ENCODE data around the gene CYP2C19.
"Not testable (repeated sequence)": the region's sequence is repeated elsewhere in the genome, so short reads cannot be mapped to it uniquely, and the experiment has no call there.

CYP2C19 gene

GRCh38 chr10:94762393-94762792, at the start of gene CYP2C19:
Gene CYP2C19 (plus strand): TSS chr10:94762681. CDS start chr10:94762706, 25 bp downstream.
- no peaks in the 10 kb centered on the region for H3K4me1 Mint-ChIP-seq (ENCODE audit: low read depth)
- no peak within 1 kb of the TSS for H3K27ac Mint-ChIP-seq
- H3K36me3 Mint-ChIP-seq (ENCODE audit: low read depth) = no peaks in the 10 kb centered on the region
- intact Hi-C loops (cut with micrococcal nuclease) = no loop called here
- H3K27me3 Mint-ChIP-seq = no peaks in the 10 kb centered on the region
- peaks cover 14% of the 10 kb centered on the region for H3K9me3 Mint-ChIP-seq
- no peak within 1 kb of the TSS for H3K4me3 Mint-ChIP-seq

DNA sequence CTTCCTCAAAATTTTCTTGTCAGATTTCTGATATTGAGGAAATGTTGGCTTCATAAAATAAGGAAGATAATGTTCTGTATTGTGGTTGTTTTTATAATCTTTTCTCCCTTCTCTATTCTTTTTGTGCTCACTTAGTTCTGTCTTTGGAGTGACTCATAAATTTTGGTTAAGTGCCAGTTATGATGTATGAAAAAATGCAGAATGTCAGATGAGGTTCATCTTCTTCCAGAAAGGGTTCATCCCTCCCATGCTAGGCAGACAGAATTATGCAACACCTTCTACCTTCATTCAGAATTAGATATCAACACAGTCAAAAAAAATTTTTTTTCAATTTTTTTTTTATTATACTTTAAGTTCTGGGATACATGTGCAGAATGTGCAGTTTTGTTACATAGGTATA, 36.6 kb upstream of the CYP2C19 start:
- H3K9me3 Mint-ChIP-seq = no peaks in the 10 kb centered on the region
- H3K27me3 Mint-ChIP-seq = no peaks in the 10 kb centered on the region
- H3K4me3 Mint-ChIP-seq = no peak overlapping the region
- H3K4me1 Mint-ChIP-seq (ENCODE audit: low read depth) = no peaks in the 10 kb centered on the region
- intact Hi-C loops (cut with micrococcal nuclease) = no loop called here
- no peak overlapping the region for H3K27ac Mint-ChIP-seq
- no peaks in the 10 kb centered on the region for H3K36me3 Mint-ChIP-seq (ENCODE audit: low read depth)

DNA sequence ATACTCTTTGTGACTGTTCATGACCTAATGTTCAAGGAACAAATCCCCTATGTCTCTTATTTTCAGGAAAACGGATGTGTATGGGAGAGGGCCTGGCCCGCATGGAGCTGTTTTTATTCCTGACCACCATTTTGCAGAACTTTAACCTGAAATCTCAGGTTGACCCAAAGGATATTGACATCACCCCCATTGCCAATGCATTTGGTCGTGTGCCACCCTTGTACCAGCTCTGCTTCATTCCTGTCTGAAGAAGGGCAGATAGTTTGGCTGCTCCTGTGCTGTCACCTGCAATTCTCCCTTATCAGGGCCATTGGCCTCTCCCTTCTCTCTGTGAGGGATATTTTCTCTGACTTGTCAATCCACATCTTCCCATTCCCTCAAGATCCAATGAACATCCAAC, 27.3 kb upstream of the CYP2C19 start:
- H3K36me3 Mint-ChIP-seq (ENCODE audit: low read depth) = no peaks in the 10 kb centered on the region
- peaks cover under 1% of the 10 kb centered on the region for H3K9me3 Mint-ChIP-seq
- H3K4me3 Mint-ChIP-seq = no peak overlapping the region
- H3K27ac Mint-ChIP-seq = no peak overlapping the region
- no peaks in the 10 kb centered on the region for H3K27me3 Mint-ChIP-seq
- no peaks in the 10 kb centered on the region for H3K4me1 Mint-ChIP-seq (ENCODE audit: low read depth)
- intact Hi-C loops (cut with micrococcal nuclease) = no loop called here

DNA sequence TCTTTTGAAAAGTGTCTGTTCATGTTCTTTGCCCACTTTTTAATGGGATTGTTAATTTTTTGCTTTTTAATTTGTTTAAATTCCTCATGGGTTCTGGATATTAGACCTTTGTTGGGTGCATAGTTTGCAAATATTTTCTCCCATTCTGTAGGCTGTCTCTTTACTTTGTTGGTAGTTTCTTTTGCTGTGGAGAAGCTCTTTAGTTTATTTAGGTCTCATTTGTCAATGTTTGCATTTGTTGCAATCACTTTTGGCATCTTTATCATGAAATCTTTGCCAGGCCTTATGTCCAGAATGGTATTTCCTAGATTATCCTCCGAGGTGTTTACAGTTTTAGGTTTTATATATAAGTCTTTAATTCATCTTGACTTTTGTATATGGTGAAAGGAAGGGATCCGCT, 23.9 kb upstream of the CYP2C19 start:
- no peaks in the 10 kb centered on the region for H3K27me3 Mint-ChIP-seq
- H3K4me3 Mint-ChIP-seq = no peak overlapping the region
- H3K27ac Mint-ChIP-seq = no peak overlapping the region
- H3K36me3 Mint-ChIP-seq (ENCODE audit: low read depth) = no peaks in the 10 kb centered on the region
- no peaks in the 10 kb centered on the region for H3K4me1 Mint-ChIP-seq (ENCODE audit: low read depth)
- H3K9me3 Mint-ChIP-seq = peaks cover 27% of the 10 kb centered on the region
- intact Hi-C loops (cut with micrococcal nuclease) = no loop called here

- Mint-ChIP-seq H3K4me1 (ENCODE audit: low read depth) (no peaks in the 10 kb centered on the region), H3K4me3 (no peak overlapping the region), H3K9me3 (peaks cover 46% of the 10 kb centered on the region), H3K36me3 (ENCODE audit: low read depth) (no peaks in the 10 kb centered on the region), H3K27me3 (no peaks in the 10 kb centered on the region), H3K27ac (no peak overlapping the region)
- intact Hi-C loops (cut with micrococcal nuclease) = no loop called here
Measured at GRCh38 chr10:94747137-94747536, 15.3 kb upstream of the CYP2C19 start.

GRCh38 chr10:94747838-94748237, 14.6 kb upstream of the CYP2C19 start:
- no peaks in the 10 kb centered on the region for H3K36me3 Mint-ChIP-seq (ENCODE audit: low read depth)
- no peak overlapping the region for H3K4me3 Mint-ChIP-seq
- no peaks in the 10 kb centered on the region for H3K27me3 Mint-ChIP-seq
- H3K4me1 Mint-ChIP-seq (ENCODE audit: low read depth) = no peaks in the 10 kb centered on the region
- H3K9me3 Mint-ChIP-seq = peaks cover 46% of the 10 kb centered on the region
- H3K27ac Mint-ChIP-seq = no peak overlapping the region
- intact Hi-C loops (cut with micrococcal nuclease) = no loop called here

GRCh38 chr10:94757916-94758315, 4.6 kb upstream of the CYP2C19 start:
- Mint-ChIP-seq H3K4me3 (no peak overlapping the region), H3K4me1 (ENCODE audit: low read depth) (no peaks in the 10 kb centered on the region), H3K27me3 (no peaks in the 10 kb centered on the region), H3K9me3 (peaks cover 28% of the 10 kb centered on the region), H3K27ac (no peak overlapping the region), H3K36me3 (ENCODE audit: low read depth) (no peaks in the 10 kb centered on the region)
- intact Hi-C loops (cut with micrococcal nuclease) = no loop called here

DNA sequence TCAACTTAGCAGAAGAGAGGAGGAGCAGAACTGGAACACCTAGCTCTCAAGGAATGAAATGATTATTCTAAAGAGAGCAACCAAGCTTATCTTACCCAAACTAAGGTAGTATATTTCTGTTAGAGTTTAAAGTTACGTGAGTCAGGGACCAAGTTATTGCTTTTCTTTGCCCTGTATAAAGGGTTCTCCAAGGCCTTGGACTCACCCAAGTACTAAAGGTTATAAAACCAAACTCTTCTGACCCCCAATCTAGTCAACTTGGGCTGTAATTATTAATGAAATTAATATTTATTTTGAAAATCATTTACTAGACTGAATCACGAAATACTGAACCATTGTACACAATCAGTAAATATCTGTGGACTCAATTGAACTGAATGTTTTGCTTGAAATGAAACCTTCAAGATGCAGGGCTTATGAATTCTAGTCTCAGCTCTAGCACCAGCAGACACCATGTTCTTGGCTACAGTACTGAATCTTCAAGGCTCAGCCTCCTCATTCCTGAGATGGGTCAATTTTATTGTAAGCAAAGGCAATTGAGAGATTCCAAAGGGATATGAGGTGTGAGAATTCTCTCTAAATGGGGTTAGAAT, 1.8 kb upstream of the CYP2C19 start:
- H3K9me3 Mint-ChIP-seq = peaks cover 28% of the 10 kb centered on the region
- H3K4me1 Mint-ChIP-seq (ENCODE audit: low read depth) = no peaks in the 10 kb centered on the region
- intact Hi-C loops (cut with micrococcal nuclease) = no loop called here
- H3K4me3 Mint-ChIP-seq = no peak overlapping the region
- H3K36me3 Mint-ChIP-seq (ENCODE audit: low read depth) = no peaks in the 10 kb centered on the region
- H3K27me3 Mint-ChIP-seq = no peaks in the 10 kb centered on the region
- no peak overlapping the region for H3K27ac Mint-ChIP-seq

GRCh38 chr10:94775425-94775824, 12.9 kb downstream of the CYP2C19 start:
- H3K36me3 Mint-ChIP-seq (ENCODE audit: low read depth); H3K4me3 Mint-ChIP-seq; H3K27me3 Mint-ChIP-seq; H3K4me1 Mint-ChIP-seq (ENCODE audit: low read depth); H3K27ac Mint-ChIP-seq; intact Hi-C loops (cut with micrococcal nuclease): not testable (repeated sequence)
- H3K9me3 Mint-ChIP-seq = peaks cover 33% of the 10 kb centered on the region

- peaks cover 19% of the 10 kb centered on the region for H3K9me3 Mint-ChIP-seq
- H3K27me3 Mint-ChIP-seq = no peaks in the 10 kb centered on the region
- intact Hi-C loops (cut with micrococcal nuclease) = no loop called here
- no peaks in the 10 kb centered on the region for H3K36me3 Mint-ChIP-seq (ENCODE audit: low read depth)
- H3K4me1 Mint-ChIP-seq (ENCODE audit: low read depth) = no peaks in the 10 kb centered on the region
- H3K27ac Mint-ChIP-seq = no peak overlapping the region
- no peak overlapping the region for H3K4me3 Mint-ChIP-seq
Measured at GRCh38 chr10:94777886-94778458, 15.5 kb downstream of the CYP2C19 start.

DNA sequence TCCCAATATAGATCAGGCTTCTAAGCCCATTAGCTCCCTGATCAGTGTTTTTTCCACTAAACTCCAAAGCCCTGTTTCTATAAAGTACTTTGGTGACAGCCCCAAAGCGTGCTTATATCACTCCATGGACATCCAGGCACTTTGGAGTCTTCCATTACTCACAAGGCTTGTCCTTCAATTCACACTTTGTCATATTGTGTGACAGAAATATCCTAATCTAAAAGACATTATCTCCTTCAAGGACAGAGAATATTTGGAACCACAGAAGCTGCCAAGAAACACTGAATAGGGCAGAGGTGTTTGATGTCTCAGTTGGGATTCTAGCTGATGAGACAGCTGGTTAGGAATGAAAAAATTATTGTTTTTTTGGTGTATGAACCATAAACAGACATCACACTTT, 18.4 kb downstream of the CYP2C19 start:
- Mint-ChIP-seq H3K4me1 (ENCODE audit: low read depth) (no peaks in the 10 kb centered on the region), H3K27ac (no peak overlapping the region), H3K27me3 (no peaks in the 10 kb centered on the region), H3K4me3 (no peak overlapping the region), H3K36me3 (ENCODE audit: low read depth) (no peaks in the 10 kb centered on the region), H3K9me3 (peaks cover 12% of the 10 kb centered on the region)
- intact Hi-C loops (cut with micrococcal nuclease) = no loop called here

DNA sequence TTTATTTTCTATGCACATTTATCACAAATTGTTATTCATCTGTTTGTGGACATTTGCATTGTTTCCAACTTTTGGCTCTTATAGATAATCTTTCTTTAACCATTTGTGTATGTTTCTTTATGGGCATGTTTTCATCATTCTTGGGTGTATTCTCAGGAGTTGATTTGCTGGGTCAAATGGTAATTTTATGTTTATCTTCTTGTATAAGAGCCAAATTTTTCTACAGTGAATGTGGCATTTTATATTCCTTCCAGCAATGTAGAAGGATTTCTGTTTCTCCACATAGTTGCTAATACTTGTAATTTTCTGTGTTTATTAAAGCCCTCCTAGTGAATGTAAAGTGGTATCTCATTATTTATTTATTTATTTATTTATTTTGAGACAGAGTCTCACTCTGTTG, 21.8 kb downstream of the CYP2C19 start:
- Mint-ChIP-seq H3K36me3 (ENCODE audit: low read depth) (no peaks in the 10 kb centered on the region), H3K27ac (no peak overlapping the region), H3K9me3 (peaks cover 9% of the 10 kb centered on the region), H3K27me3 (no peaks in the 10 kb centered on the region), H3K4me3 (no peak overlapping the region), H3K4me1 (ENCODE audit: low read depth) (no peaks in the 10 kb centered on the region)
- intact Hi-C loops (cut with micrococcal nuclease) = no loop called here

DNA sequence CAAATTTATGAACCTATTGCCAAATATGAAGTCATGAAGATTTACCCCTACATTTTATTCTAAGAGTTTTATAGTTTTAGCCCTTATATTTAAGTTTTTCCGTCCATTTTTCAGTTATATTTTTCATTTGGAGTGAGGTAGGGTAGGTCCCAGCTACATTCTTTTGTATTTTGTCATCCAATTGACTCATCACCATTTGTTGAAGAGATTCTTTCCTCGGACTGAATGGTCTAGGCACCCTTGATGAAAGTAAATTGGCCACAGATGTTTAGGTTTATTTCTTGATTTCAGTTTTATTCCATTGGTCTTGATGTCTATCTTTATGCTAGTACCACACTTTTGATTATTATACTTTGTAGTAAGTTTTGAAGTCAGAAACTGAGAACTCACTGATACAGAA, 22.7 kb downstream of the CYP2C19 start:
- H3K4me1 Mint-ChIP-seq (ENCODE audit: low read depth) = no peaks in the 10 kb centered on the region
- no peaks in the 10 kb centered on the region for H3K36me3 Mint-ChIP-seq (ENCODE audit: low read depth)
- intact Hi-C loops (cut with micrococcal nuclease) = no loop called here
- H3K4me3 Mint-ChIP-seq = no peak overlapping the region
- H3K27ac Mint-ChIP-seq = no peak overlapping the region
- H3K9me3 Mint-ChIP-seq = peaks cover 9% of the 10 kb centered on the region
- H3K27me3 Mint-ChIP-seq = no peaks in the 10 kb centered on the region

DNA sequence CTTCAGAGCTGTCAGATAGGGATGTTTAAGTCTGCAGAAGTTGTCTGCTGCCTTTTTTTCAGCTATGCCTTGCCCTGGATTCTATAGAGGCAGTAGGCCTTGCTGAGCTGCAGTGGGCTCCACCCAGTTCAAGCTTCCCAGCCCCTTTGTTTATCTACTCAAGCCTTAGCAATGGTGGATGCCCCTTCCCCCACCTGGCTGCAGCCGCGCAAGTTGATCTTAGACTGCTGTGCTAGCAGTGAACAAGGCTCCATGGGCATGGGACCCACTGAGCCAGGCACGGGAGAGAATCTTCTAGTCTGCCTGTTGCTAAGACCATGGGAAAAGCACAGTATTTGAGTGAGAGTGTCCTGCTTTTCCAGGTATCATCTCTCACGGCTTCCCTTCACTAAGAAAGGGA, 38.1 kb downstream of the CYP2C19 start:
- H3K4me1 Mint-ChIP-seq (ENCODE audit: low read depth); H3K36me3 Mint-ChIP-seq (ENCODE audit: low read depth); H3K27ac Mint-ChIP-seq; H3K4me3 Mint-ChIP-seq; intact Hi-C loops (cut with micrococcal nuclease); H3K27me3 Mint-ChIP-seq: not testable (repeated sequence)
- peaks cover 42% of the 10 kb centered on the region for H3K9me3 Mint-ChIP-seq

DNA sequence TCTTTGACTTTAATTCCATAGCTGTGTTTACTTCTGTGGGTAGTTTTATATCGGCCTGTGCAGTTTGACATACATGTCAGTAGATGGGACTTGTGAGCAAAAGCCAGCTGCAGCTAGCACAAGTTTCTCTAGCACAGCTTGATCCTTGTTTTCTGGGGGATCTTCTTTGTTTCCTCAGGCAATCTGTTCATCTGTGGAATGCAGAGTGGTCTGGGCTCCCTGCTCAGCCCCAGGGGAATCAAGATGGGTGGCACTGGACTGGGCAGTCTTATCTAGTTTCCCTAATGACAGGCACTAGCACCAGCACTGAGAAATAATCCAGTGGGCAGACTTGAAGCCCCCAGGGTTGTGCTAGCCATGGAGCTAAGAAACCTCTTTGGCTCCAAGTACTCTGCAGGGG, 40.8 kb downstream of the CYP2C19 start:
- no peaks in the 10 kb centered on the region for H3K4me1 Mint-ChIP-seq (ENCODE audit: low read depth)
- H3K27ac Mint-ChIP-seq = no peak overlapping the region
- H3K4me3 Mint-ChIP-seq = no peak overlapping the region
- intact Hi-C loops (cut with micrococcal nuclease) = no loop called here
- no peaks in the 10 kb centered on the region for H3K36me3 Mint-ChIP-seq (ENCODE audit: low read depth)
- peaks cover 33% of the 10 kb centered on the region for H3K9me3 Mint-ChIP-seq
- no peaks in the 10 kb centered on the region for H3K27me3 Mint-ChIP-seq

Measured in dendritic cell treated with granulocyte-macrophage colony-stimulating factor and Interleukin-4, amounts not matched to agents 40 ng/mL and 50 ng/mL, for 4 days (primary cell).